Measurements from ENCODE around the gene PSMA6.
"Not testable (repeated sequence)": the region's sequence is repeated elsewhere in the genome, so short reads cannot be mapped to it uniquely, and the experiment has no call there.

The PSMA6 gene

DNA sequence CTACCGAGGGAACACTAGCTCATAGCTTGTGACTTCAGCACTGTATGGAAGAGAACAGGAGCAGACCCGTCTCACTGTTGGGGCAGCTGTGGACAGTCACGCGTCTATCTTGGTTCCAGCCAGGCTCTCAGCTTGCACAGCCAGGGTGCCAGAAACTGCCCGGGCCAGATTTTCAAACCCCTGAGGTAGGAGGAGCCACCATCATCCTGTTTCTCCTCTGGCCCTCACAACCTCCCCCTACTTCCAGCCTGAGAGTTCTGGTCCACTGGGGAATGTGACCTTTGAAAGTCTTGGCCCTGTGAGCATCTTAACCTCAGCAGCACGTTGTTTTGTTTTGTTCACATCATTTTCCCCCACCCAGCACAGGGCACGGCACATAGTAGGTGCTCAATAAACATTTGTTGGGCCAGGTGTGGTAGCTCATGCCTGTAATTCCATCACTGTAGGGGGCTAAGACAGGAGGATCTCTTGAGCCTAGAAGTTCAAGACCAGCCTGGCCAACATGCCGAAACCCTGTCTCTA is 50.4 kb downstream of the PSMA6 start:
- peak in 8 of 51 donors; percentile 44 to 76 (median 58) for DNase-seq

DNA sequence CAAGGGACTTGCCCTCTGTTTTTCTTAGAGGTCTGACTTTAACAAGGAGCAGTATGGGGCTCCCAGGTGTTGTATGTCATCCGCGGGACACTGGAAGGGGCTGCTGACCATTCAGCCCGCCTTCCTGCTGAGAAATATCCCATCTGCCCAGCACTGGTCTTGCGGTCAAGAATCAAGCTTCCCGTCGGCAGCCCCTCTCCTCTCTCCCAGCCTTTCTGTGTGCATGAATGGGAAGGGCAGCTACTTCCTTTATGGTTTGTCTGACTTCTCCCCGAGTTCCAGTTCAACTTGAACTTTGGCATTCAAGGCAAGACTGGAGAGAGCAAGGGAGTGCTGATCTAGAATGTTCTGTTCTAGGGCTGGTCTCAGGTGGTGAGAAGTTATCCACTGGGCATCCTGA is 51.5 kb downstream of the PSMA6 start:
- DNase-seq: no peak

DNA sequence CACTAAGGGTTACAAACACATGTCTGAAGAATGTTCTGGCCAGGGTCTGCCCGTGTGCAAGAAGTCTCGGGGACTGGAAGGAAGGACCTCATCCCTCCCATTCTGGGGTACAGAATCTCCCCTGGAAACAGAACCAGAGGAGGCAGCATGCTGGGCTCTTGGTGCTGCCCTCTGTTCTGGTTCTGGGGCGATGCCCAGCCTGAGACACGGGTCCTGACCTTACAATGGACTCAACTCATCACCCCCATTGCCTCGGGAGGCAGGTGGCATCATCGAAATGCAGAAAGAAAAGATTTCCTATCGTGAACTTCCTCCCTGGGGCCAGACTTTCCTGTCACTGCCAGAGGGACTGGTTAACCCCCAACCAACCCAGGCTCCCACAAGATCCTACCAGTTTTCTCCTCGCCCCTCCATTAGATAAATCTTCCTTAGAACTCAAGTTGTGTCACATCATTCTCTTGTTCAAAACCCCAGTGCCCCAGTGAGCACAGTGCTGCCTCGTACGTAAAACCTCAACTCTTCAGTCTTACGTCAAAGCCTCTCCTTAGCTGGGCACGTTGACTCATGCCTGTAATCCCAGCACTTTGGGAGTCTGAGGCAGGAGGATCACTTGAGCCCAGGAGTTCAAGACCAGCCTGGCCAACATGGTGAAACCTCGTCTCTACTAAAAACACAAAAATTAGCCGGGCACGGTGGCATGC is 52.1 kb downstream of the PSMA6 start:
- no peak for DNase-seq

DNA sequence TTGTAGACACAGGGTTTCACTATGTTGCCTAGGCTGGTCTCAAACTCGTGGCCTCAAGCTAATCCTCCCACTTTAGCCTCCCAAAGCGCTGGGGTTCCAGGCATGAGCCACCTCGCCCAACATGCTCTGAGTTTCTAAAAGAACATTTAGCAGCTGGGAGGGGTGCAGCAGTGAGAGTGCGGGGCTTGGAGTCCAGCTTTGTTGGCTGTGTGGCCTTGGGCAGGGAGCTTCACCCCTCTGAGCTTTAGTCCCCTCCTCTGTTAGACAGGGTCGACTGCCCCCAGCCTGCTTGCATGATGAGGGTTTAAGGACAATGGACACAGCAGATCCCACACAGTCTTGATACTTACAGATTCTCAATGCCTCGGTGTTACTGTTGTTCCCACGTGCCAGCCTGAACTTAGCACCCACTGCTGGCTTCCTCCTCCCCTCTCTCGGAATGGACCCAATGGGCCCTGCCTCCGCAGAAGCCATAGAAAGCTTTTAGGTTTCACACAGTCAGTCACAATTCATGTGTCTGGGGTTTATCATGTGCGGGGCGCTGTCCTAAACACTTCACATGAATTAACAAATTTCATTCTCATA is 54.6 kb downstream of the PSMA6 start:
- DNase-seq: no peak

DNA sequence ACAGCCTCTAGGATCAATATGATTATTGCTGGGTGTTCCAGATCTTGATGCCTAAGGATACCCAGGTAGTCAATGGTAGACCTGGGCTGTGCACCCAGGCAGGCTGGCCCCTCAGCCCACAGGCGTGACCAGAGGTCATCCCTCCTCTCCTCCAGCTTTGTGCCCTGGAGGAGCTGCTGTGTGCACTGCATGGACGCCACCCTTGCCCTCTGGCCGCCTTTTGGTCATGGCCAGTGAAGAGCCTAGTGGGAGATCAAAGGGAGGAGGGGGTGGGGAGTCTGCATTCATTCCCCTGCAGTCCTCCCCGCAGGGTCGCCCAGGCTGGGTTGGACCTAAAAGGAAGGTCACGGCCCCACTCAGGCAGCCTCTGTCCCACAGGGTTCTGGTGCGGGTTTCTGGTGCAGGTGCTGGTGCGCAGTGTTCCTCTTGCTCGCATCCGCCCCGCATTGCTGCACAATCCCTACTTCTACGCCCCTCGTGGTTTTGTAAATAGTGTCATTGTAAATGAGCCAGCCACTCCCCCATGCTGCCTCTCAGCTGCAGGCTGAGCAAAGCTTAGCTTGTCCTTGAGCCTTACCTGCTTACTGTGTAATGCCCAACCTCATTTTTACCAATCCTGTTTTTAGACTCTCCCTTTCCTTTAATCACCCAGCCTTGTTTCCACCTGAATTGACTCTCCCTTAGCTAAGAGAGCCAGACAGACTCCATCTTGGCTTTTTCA is 55.3 kb downstream of the PSMA6 start:
- no peak for DNase-seq

DNA sequence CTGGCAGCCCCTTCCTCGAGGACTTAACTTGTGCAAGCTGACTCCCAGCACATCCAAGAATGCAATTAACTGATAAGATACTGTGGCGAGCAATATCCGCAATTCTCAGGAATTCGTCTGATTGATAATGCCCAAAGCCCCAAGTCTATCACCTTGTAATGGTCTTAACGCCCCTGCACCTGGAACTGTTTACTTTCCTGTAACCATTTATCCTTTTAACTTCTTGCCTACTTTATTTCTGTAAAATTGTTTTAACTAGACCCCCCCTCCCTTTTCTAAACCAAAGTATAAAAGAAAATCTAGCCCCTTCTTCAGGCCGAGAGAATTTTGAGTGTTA is 55.8 kb downstream of the PSMA6 start:
- DNase-seq: not testable (repeated sequence)

DNA sequence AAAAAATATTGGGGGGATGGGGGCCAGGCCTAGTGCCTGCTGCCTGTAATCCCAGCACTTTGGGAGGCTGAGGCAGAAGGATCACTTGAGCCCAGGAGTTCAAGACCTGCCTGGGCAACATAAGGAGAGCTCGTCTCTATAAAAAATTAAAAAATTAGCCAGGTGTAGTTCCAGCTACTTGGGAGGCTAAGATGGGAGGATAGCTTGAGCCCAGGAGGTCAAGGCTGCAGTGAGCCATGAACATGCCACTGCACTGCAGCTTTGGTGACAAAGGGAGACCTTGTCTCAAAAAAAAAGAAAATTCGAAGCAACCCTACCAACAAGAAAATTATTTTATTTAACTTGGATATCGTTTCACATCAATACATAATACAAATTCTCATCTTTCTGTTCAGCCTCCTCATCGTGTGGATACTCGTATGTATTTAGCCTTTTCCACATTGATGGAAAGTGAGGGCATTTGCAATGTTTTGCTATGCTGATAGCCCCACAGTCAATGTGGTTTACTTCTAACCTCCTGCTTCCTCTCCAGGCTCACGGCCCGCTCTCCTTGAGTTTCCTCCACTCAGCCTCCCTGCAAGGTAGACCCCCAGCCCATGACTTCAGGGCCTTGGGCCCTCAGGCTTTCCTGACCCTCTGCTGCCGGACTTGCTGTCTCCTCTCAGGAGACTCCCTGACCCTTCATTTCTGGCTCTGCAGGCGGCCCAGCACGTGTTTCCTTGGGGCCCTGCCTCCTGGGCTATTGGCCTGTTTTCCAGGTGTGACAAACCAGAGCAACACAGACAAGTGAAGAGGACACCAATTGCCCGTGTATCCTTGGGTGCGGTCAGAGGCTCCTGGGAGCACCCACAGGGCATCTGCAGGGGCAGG is 57.5 kb downstream of the PSMA6 start:
- no peak for DNase-seq

DNA sequence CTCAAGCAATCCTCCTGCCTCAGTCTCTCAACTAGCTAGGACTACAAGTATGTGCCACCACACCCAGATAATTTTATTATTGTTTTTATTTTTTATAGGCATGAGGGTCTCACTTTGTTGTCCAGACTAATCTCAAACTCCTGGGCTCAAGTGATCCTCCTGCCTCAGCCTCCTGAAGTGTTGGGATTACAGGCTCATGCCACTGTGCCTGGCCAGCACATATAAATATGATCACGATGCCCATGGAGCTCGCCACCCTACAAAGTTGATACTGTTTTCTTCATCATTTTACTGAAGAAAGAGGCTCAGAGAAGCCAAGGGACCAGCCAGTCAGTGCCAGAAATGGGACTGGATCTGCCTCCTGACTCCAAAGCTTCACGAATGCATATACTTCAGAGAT is 59.3 kb downstream of the PSMA6 start:
- DNase-seq: no peak

DNA sequence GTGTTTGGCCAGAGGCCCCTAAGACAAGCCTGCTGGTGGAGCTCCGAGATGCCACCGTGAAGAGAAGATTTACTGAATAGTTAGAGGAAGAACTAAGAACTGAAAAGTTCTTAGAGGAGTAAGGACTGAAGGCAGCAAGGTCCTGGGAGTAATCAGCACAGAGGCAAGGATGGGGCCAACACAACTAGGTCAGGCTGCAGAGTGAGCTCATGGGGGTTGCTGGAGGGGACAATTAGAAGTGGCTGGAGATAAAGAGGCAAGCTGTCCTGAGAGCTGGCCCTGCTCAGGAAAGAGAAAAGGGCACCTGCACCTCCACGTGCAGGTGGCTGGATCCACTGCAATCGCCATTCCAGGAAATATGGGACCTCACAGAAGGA is 59.7 kb downstream of the PSMA6 start:
- no peak for DNase-seq

DNA sequence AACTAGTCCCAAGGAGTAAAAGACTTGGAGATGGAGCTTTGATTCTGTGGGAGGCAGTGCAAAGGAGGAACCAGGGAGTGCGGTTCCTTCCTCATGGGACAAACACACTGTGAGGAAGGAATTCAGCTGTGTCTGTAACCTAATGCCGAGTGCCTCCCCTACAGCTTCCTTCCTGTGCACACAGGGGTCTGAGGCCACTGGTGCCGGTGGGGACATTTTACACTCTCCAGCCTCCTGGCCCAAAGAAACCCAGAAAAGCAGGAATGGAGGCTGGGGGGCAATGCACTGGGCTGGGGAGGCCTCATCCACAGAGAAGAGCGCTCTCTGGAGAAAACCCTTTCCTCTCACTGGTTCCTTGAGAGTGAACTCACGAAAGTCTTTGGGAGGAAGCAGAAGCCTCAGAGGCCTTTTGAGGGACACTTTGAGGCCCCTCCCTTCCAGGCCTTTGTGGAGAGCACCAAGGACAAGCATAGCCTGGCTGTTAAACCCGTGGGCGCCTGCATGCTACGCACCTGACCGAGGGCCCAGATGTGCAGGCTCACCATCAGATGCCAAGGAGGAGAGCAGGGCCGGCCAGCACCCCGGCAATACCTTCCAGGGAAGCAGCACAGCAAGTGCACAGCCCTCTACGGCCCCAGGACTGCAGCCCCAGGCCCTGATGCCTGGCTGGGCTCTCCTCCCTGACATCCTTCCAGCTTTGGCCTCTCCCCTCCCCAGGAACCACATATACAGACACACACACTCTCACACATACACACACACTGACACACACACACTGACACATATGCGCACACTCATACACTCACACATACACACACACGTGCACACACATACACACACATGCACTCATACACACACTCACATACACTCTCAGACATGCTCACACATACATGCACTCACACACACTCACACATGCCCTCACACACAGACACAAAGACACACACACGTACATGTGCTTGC is 60.4 kb downstream of the PSMA6 start:
- DNase-seq: no peak

DNA sequence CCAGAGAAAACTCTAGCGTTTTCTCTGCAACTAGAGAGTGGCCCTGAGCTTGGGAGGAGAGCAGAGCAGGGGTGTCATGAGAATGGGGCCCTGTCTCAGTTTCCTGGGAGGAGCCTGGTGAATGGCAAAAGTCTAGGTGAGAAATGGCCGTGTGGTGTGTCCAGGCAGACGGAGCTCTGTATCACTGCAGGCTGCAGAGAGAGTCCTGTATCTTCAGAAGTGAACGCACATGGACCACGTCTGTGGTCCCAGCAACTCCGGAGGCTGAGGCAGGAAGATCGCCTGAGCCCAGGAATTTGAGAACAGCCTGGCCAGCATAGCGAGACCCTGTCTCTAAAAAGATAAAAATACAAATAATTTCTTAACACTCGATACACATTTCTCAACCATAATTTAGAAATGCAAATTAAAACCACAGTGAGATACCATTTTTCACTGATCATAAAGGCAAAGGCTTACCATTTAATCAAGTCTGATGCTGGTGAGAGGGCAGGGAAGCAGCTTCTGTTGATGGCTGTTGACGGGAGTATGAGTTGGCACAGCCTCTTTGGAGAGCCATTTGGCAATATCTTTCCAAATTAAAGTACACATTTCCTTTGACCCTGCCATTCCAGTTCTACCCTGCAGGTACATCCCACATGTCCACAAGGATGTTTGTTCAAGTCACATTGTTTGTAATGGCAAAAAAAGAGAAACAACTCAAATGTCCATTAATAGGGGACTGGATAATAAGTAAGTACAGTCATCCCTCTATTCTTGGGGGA is 61.4 kb downstream of the PSMA6 start:
- DNase-seq: no peak

DNA sequence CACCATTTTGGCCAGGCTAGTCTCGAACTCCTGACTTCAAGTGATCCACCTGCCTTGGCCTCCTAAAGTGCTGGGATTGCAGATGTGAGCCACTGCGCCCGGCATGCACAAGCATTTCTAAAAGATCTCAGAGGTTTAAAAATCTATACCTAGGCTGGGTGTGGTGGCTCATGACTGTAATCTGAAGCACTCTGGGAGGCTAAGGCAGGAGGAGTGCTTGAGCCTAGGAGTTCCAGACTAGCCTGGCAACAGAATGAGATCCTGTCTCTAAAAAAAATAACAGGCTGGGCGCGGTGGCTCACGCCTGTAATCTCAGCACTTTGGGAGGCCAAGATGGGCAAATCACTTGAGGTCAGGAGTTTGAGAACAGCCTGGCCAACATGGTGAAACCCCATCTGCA is 63.1 kb downstream of the PSMA6 start:
- DNase-seq: not testable (repeated sequence)

DNA sequence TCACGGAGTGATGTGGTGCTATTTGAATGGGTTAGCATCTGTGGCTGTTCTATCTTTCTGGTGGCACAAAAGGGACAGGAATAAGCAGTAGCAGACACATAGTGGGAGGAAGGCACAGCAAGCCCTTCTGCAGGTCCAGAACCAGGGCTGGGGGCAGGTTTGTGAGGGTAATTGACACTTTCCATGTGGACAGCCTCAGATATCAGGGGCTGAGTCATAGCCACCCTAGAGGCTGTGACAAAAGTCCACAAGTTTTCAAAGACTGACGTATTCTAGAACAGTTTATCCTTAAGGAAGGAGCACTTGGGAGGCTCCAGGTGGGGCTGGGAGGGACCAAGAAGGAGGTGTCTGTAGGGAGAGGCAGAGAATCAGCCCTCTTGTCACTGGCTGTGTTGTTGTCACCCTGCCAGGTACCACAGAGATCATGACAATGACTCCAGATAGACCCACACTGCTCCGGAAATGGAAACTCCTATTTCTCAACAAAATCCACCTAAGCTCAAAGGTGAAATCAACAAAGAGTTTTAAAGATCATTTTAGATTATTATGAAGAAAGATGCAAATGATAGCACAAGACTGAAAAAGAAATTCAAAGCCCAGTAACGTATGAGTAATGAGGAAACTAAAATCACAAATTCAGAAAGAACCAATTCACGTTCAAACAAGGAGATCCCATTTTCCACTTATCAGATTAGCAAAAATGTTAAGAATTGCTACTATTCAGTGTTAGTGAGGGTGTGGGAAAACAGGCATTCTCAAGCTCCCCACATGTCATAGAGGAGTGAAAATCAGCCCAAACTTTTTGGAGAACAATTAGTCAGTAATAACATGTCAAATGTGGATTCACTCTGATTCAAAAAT is 64.0 kb downstream of the PSMA6 start:
- DNase-seq: no peak

DNA sequence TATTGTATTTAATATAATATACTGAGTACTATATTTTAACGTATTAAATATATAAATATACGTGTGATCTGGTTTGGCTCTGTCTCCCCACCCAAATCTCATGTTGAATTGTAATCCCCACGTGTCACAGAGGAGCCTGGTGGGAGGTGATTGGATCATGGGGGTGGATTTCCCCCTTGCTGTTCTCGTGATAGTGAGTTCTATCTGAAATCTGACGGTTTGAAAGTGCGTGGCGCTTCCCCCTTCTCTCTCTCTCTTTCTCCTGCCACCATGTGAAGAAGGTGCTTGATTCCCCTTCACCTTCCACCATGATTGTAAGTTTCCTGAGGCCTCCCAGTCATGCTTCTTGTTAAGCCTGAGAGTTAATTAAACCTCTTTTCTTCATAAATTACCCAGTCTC is 67.5 kb downstream of the PSMA6 start:
- DNase-seq: not testable (repeated sequence)

DNA sequence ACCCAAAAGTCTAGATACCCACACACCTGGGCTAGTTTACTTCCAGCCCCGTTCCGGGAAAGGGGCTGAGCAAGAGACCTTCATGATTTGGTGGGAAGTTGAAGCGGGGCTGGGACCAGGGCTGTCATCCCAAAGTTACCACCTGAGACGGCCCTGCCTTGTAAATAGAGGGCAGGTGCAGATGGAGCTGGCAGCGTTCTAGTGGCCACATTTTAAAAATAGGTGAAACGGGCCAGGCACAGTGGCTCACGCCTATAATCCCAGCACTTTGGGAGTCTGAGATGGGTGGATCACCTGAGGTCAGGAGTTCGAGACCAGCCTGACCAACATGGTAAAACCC is 68.9 kb downstream of the PSMA6 start:
- no peak for DNase-seq

DNA sequence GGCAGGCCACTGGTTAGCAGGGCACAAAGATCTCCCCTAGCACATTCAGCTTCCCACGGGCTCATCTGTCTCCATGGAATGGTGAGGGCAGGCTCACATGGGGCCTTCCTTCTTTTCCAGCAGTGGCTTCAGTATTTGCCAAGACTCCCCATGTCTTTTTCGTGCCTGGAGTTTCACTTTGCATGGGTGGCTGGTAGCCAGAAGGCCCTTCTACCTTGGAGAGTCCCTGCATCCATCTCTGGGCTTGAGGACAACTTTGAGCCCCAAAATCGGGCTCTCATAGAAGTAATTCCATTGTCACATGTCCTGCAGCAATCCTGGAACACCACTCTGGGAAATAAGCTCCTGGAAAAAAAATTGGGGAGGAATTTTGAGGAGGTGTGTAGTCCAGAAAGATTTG is 70.3 kb downstream of the PSMA6 start:
- DNase-seq: peak in 1 of 51 donors; percentile 10

DNA sequence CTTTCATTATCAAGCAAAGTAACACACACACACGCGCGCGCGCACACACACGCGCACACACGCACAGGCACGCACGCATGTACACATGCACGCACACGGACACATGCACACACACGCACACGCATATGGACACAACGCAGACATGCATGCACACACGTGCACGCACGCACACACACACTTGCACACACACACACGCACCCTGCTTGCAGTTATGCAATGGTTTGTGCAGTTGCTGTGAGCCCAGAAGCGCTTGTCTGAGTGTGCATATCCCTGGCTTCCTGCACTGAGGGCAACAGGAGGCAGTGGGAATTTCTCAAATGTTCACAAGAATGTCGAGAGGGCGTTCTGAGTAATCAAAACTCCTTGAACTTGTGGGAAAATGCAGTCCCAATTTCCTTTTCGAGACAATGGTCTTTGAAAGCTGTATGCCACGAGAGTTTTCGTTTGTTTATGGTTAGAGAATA is 70.8 kb downstream of the PSMA6 start:
- no peak for DNase-seq

DNA sequence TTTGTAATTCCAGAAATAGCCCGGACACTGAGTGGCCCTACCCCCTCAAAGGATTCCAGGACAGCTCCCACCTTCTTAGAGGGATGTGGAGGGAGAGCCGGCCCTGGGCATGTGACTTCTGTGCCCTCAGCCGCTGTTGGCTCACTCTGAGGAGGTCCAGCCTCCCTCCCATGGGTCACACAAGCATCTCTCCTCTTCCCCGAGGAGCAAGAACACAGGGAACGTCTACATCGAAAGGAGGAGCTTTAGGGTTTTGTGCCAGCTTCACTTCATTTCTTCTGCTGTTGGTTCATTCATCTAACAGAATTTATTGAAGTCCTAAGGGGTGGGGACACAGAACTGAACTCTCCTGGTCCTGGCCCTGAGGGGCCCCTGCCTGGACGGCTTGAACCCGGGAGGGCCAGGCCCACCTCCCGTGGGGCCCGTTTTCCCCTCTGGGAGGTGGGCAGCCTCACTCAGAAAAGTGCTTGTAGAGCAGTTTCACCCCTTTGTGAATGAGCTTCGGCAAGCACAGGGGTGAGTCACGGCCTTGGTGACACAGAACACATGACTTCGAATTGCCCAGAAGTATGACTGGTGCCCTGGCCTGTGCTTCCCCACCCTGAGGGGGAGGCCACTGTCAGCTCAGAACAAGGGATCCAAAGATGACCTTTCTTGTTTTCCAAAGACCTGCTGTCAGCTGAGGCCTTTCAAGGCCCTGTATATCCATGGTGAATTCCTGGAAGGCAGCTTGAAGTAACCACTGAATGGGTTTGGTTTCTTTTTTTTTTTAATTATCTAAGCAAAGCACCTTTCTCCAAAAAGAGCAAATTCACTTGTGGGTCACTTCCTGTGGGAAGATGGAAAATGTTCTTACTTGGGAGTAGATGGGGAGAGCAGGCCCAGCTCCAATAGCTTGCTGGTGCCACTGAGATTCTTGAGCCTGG is 73.2 kb downstream of the PSMA6 start:
- DNase-seq: peak in 19 of 51 donors; percentile 15 to 83 (median 36)
